ENCODE results near the gene OTX1.
"Not testable (repeated sequence)": the region's sequence is repeated elsewhere in the genome, so short reads cannot be mapped to it uniquely, and the experiment has no call there.

Gene OTX1

DNA sequence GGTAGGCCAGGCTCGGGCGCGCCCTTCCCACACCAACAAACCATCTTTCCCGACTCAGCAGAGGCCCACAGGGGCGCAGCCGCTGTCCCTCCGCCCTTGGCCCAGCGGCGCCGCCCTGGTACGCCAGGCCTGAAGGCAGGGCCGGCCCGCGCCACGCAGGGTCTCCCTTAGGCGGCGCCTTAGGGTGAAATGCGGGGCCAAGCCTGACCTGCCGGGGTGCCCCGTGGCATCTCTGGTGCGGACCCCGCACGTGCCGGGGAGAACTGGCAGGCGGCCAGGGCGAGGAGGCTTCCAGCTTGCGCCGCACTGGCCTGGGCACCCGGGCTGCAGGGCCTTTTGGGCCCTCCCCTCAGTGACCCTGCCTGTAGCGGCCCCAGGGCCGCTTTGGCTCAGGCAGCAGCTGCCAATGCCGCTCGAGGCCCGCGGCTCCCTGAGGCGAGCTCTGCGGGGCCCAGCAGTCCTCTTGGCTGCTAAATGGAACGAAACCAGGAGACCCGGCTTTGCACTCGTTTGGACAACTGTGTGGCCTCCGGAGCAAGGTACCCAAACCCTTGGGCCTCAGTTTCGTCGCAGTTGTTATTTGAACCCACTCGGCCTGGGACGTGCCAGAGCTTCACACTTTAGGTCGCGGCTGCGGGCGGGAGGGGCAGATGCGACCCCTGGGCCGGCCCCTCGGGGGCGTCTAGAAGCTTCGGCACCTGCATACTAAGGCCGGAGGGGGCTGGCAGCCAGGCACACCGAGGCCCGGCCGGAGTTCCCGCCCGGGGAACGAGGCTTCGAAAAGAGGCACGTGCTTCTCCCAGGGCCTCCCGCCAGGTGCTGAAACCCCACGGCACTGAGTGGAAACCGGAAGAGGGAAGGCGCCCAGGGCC lies 8.5 kb downstream of the OTX1 start:
- DNase-seq (ENCODE audit: low read depth): no peak

DNA sequence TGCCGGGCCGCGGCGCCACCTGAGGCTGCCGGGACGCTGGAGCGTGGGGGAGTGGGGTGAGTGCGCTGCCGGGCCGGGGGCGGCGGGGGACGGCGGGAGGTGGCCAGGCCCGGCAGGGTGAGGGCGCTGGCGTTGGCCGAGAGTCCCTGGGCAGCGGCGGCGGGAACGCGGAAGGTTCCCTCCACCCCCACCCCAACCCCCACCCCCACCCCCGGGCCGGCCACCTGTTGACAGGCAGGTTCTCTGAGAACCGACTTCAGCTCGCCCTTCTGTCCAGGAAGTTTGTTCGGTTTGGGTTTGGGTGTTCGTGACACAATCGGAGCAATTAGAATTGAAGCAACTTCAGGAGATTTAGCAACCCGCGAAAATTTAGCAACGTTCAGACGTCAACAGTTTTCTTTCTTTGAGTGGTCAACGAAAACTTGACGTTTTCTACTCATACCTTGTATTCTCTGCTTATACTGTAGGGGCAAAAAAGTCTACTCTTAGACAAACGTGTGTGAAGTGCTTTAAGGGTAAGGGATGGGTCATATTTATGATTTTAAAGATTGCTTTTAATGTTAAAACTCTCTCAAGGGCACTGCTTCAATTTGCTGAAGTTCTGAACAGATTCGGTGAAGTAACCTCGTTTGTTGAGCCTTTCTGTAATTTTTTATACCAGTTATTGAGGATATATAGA lies 9.3 kb downstream of the OTX1 start:
- no peak for DNase-seq (ENCODE audit: low read depth)

DNA sequence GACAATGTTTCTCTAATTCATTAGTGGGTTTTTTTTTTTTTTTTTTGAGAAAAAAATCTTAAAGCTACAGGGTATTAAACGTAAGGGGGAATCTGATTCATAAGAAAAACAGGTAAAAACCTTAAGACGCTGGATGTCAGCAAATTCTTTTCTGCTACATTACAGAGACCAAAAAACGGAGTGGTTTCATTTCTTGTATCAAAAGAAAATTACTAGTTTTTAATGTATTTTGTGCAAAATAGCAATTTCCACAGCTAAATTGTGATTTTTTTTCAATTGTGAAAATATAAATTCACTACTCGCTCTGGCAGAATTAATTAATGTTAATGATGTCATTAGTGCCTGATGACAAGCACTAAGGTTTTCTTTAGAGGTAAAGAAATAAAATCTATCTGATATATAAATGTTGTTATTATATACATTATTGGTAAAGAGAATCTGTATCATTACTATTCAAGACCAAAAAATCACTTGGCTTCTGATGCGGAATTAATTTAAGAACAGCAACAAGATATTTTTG lies 9.9 kb downstream of the OTX1 start:
- no peak for DNase-seq (ENCODE audit: low read depth)

DNA sequence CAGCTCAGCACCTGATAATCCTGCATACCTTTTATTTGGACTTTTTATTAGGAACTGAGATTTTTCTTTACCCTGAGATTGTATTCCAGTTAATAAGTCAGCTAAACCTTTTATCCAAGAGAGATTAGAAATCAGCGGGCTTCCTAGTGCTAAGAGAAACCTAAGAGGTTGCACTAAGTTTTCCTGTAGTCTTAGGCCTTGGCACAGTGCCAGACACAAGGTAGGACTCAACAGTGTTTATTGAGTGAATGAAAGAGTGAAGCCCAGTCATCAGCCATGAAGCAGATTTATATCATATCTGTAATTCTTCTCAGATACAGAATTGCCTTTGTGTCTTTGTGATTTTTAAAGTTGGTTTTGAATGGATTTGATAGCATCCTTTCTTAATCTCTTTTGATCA lies 13.6 kb downstream of the OTX1 start:
- DNase-seq (ENCODE audit: low read depth): no peak

DNA sequence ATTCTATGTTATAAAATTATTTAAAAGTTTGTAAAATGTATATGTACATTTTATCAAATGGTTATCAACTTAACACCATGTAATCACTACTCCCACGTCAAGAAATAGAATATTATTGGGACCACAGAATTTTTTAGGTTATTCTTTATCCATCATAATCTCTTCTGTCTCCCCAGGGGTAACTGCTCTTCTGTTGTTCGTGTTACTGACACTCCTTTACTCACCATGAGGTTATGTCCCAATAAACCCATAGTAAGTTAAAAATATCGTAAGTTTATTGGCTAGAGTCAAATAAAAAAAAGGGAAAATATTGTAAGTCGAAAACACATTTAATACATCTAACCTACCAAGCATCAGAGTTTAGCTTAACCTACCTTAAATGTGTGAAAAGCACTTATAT lies 14.0 kb downstream of the OTX1 start:
- DNase-seq (ENCODE audit: low read depth): no peak

DNA sequence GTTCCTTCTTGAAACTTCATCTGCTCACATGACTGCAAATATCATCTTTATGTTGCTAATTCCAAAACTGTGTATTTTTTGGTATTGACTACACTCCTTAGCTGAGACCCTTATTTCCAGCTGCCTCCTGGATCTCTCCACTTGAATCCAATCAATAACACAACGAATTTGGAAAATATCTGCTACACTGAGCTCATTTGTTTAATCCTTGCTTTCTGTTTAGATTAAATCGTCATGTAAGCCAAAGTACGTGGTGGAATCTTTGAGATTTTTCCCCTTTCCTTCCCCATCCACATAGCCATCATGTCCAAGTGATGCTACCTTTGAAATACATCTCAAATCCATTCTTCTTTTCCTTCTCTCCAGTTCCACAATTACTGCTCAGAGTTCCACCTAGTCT lies 15.6 kb downstream of the OTX1 start:
- no peak for DNase-seq (ENCODE audit: low read depth)

DNA sequence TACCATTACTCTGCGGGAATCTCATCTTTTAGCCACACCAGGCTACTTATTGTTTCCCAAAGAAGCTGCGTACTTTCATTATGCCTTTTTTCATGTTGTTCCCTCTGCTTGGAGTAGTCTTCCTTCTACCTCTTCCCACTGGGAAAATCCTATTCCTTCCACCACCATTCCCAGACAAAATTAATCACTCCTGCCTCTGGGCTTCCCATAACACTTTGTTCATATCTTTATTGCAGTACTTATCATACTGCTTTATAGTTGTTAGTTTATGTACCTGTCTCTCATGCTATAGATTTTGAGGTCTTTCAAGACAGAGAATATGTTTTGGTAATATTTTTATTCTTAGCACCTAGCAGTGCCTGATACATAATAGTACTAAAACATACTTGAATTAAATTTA lies 16.2 kb downstream of the OTX1 start:
- no peak for DNase-seq (ENCODE audit: low read depth)

DNA sequence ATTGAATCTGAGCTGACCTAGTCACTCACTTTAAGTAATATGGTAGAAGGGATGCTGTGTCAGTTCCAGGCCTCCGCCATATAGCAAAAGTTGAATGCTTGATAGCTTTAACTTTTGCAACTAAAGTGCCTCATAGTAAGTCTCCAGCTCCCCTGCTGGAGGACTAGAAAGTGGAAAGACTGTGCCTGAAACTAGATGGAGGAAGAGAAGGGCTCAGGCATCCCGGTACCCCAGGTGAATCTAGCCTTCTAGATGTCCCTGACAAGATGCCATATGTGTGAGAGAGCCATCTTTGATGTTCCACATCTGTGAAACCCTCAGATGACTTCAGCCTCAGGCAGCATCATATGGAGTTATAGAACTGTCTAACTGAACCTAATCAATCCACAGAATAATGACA lies 21.0 kb downstream of the OTX1 start:
- DNase-seq (ENCODE audit: low read depth): no peak

DNA sequence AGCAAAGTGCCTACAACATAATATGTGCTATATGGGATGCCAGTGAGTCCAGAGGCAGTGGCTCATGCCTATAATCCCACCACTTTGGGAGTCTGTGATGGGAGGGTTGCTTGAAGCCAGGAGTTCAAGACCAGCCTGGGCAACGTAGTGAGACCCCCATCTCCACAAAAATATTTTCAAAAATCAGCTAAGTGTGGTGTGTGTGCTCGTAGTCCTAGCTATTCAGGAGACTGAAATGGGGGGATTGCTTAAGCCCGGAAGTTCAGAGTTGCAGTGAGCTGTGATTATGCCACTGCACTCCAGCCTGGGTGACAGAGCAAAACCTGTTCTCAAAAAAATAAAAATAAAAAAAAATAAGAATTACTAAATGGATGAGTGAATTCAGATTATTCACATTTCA lies 23.4 kb downstream of the OTX1 start:
- no peak for DNase-seq (ENCODE audit: low read depth)

DNA sequence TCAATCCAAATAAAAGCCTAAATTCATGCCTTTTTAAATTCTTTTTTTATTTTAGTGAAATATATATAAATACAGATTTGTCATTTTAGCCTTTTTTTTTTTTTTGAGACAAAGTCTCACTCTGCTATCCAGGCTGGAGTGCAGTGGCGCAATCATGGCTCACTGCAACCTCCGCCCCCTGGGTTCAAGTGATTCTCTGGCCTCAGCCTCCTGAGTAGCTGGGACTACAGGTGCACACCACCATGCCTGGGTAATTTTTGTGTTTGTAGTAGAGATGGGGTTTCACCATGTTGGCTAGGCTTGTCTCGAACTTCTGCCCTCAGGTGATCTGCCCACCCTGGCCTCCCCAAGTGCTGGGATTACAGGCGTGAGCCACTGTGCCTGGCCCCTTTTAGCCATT lies 23.8 kb downstream of the OTX1 start:
- DNase-seq (ENCODE audit: low read depth): not testable (repeated sequence)

DNA sequence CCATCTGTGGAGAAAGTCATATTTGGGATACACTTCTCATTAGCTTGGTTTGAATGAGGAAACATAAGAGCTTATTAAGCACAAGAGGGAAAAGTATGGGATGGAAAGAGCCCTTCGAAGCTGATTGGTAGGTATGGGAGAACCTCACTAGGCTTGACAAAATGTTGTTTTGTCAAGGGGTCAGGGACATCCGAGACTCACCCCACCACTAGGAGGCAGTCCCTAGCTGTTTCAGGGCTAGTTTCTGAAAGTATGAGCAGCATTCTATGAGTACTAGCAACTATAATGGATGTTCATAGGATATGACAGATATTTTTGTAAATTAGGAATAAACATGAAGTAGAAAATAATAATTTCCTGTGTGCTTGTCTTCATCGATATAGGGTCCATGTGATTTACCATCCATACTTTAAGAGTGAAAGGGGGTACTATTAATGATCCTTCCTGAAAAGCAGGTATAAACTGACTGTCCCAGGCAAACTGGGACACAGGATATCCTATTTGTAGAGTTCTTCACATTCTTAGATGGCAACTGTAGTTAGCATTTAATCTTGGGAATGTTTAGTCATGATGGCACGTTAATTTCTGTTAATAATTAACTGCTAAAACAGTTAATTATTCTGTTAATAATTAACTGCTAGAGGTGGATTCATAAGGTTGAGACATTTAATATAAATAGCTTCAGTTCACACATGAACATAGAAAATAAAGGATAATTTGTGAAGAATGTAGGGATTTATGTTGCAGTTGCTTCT lies 28.4 kb downstream of the OTX1 start:
- DNase-seq (ENCODE audit: low read depth): no peak

DNA sequence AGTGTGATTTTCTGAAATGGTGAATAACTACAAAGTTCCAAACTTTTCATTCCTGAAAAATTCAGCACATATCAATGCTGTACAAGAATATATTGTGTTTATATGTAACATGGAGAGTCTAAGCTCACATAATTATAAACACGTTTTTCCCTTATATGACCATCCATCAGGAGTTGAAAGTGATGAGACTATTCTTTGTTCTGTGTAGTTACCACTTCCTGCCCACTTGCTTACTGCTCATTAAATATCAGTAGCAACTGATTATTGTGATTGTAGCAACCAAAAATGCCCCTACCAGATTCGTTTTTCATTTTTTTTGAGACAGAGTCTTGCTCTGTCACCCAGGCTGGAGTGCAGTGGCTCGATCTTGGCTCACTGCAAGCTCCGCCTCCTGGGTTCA lies 30.8 kb downstream of the OTX1 start:
- DNase-seq (ENCODE audit: low read depth): no peak

DNA sequence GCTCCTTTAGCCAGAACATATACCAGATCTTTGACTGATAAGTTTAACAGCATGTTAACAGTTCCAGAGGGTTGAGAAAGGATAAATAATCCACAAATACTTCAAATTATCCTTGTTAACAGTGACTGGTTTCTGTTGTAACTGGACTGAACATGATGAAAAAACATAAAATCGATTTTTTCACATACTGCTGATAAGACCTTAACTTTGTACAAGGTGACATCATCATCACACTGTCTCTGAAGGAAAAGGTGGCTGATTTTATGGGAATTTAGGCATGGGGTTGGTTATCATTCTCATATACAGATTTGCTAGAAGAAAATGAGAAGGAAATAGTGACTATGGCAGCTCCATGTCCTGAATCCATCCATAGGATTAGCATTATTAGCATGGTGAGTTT lies 36.1 kb downstream of the OTX1 start:
- DNase-seq (ENCODE audit: low read depth): no peak

DNA sequence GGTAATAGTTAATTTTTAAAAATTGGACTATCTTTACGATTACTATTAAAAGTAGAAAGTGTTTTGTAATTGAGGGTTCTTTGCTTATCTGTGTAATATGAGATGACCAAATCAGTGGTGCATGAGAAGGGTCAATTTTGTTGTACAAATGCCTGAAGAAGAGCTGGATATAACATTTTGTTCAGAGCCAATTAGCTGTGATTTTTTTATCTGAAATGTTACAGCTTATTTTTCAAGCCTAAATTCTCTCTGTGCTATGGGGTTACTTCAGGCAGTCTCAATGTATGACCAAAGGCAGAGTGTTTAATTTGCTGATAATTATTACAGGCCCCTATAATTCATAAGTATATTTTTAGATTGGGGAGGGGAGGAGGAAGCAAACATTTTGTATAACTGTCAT lies 41.8 kb downstream of the OTX1 start:
- DNase-seq (ENCODE audit: low read depth): no peak

DNA sequence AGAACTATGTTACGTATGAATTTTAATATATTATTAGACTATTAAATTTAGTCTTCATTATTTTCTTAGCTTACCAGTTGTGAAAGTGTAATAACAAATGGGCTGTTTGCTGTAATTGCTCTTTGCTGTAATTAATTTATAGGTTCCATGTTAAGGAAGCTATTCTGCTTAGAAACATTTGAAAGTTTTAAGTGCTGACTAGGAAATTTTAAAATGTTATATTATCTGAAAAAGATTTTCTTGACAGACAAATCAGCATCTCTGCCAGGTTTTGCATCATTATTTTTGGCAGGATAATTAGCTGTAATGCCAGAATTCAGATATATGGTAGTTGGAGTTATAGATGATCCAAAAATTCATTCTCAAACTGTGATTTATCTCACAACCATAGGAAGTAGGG lies 42.2 kb downstream of the OTX1 start:
- no peak for DNase-seq (ENCODE audit: low read depth)

DNA sequence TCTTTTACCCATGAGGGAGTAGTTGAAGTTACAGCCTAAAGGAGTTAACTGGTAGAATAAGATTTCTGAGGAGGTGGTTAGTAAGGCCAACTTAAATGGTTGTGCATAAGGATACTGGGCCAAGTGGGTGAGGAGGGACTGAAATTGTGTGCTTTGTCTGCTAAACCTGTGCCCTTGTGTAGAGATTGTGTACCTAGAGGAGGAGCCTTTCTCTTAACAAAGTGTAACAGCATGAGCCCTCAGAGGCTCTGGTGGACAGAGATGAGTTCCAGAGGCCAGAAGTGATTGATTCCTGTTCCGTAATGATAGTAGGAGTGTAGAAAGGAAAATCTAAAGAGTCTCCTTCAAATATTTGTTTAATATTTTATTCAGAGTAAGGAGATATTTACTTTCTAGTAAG lies 42.9 kb downstream of the OTX1 start:
- no peak for DNase-seq (ENCODE audit: low read depth)

DNA sequence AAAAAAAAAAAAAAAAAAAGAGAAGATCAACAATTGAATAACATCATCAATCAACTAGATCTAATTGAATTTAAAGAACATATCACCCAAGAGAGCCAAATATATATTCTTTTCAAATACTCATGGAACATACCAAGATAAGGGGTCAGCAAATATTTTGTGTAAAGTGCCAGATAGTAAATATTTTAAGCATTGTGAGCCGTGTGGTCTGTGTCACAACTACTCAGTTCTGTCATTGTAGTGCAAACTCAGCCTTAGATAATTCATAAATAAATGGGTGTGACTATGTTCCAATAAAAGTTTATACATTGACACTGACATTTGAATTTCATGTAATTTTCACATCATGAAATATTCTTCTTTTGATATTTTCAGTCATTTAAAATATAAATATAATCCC lies 45.9 kb downstream of the OTX1 start:
- DNase-seq (ENCODE audit: low read depth): no peak

DNA sequence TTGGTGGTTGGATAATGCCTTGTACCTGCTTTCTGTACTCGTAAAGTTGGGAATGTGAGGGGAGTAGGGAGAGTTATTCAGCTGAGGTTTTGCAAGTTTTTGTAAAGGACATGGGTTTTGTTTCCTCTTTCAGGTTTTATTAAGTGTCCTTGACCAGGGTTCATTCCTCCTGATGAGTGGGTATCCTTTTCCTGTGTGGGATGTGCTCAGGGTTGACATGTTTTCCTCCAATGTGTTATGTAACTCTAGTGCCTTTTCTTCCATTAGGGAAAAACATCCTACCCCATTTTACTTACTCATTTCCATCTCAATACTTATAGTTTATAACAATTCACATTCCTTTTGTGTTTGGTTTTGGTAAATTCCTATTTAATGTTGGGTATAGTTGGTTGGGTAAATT lies 48.4 kb downstream of the OTX1 start:
- no peak for DNase-seq (ENCODE audit: low read depth)

DNA sequence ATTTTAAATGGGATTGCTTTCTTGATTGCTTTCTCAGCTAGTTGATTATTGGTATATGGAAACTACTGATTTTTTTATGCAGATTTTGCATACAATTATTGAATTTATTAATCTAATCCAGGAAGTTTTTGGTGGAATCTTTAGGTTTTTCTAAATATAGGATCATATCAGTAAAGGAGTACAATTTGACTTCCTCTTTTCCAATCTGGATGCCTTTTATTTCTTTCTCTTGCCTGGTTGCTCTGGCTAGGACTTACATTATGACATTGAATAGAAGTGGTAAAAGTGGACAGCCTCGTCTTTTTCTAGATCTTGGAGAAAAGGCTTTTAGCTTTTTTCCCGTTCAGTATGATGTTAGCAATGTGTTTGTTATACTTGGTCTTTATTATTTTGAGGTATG lies 51.3 kb downstream of the OTX1 start:
- DNase-seq (ENCODE audit: low read depth): no peak

DNA sequence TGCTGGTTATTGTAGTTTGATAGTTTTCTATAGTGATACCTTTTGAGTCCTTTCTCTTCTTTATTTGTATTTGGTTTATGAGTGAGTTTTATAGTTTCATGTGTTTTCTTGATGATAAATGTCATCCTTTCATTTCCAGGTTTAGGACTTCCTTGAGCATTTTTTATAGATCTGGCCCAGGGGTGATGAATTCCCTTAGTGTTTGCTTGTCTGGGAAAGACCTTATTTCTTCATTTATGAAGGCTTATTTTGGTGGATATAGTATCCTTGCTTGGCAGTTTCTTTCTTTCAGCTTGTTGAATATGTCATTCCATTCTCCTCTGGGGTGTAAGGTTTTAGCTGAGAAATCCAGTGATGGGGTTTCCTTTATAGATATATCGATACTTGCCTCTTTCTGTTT lies 53.9 kb downstream of the OTX1 start:
- no peak for DNase-seq (ENCODE audit: low read depth)

Measured in T-helper 22 cell (primary cell).